ENCODE measurements around the gene ZNF442. TPM values are rescaled to one million over a fixed set of nuclear protein-coding genes. Genes with fewer than 3 reads are reported as not detected.

Gene ZNF442
- total and polyA plus RNA-seq, 10 of the 15 experiments (the other 5 are each of a cell fraction or from before 2014, with no cell fraction given), result 0.05 to 0.64 (median 0.23) TPM; not detected in 1

DNA sequence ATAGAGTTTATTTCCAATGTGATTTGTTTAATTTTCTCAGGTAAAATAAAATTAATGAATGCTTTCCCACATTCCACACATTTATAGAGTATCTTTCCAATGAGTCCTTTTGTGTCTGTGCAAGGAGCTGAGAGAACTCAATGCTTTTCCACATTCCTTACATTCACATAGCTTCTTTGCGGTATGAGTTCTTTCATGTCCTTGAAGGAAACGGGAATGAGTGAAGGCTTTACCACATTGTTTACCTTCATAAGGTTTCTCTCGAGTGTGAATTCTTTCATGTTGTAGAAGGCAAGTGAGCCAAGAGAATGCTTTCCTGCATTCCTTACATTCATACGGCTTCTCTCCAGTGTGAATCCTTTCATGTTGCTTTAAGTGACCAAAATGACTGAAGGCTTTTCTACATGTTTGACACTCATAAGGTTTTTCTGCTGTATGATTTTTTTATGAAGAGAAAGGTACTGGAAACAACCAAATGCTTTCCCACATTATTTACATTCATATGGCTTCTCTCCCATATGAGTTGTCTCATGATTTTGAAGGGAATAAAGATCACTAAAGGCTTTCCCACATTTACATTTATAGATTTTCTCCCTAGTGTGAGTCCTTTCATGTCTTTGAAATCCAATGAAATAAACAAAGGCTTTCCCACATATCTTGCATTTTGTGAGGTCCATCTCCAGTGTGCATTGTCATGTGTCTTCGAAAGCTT, 14.4 kb upstream of the ZNF442 start:
- Histone ChIP-seq H3K4me3 (no peak overlapping the region), H3K79me2 (ENCODE audit: control insufficient read depth, insufficient read depth, low read length) (no peaks in the 10 kb centered on the region), H3K4me1 (ENCODE audit: control insufficient read depth, insufficient read depth, low read length) (no peaks in the 10 kb centered on the region), H3K27me3 (replicated peaks in 1 of 2; ENCODE audit: control insufficient read depth in 2 of 2, insufficient read depth in 2 of 2, low read length in 1 of 2) (no peaks in the 10 kb centered on the region), H2AFZ (ENCODE audit: control insufficient read depth, low read depth, low read length) (no peak overlapping the region), H3K36me3 (ENCODE audit: control insufficient read depth in 2 of 2, insufficient read depth in 2 of 2, low read length in 1 of 2) (no peaks in the 10 kb centered on the region; a peak in 1 of 4 replicates), H4K20me1 (ENCODE audit: control insufficient read depth, insufficient read depth) (no peaks in the 10 kb centered on the region), H3K9ac (ENCODE audit: control insufficient read depth, insufficient read depth, low read length) (no peak overlapping the region), H3K4me2 (ENCODE audit: control insufficient read depth, insufficient read depth) (no peak overlapping the region), H3K9me3 (replicated peaks; ENCODE audit: control insufficient read depth, insufficient read depth, low read length) (peaks cover 25% of the 10 kb centered on the region; the same call in 2 of the 3 replicates), H3K27ac (ENCODE audit: control insufficient read depth, insufficient read depth) (no peak overlapping the region)
- in situ Hi-C loops (cut with MboI) (no loop called here), intact Hi-C loops (cut with micrococcal nuclease; ENCODE audit: unreplicated experiment) (no loop called here)
- FAIRE-seq (no peak), ATAC-seq (no peak), DNase-seq (ENCODE audit: low read depth, low spot score) (no peak)
- TF ChIP-seq, protein P1, sequence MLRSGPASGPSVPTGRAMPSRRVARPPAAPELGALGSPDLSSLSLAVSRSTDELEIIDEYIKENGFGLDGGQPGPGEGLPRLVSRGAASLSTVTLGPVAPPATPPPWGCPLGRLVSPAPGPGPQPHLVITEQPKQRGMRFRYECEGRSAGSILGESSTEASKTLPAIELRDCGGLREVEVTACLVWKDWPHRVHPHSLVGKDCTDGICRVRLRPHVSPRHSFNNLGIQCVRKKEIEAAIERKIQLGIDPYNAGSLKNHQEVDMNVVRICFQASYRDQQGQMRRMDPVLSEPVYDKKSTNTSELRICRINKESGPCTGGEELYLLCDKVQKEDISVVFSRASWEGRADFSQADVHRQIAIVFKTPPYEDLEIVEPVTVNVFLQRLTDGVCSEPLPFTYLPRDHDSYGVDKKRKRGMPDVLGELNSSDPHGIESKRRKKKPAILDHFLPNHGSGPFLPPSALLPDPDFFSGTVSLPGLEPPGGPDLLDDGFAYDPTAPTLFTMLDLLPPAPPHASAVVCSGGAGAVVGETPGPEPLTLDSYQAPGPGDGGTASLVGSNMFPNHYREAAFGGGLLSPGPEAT (IDR thresholded peaks at IDR 0.05; ENCODE audit: low read depth), result no peak
- TSS peak; percentile 54 for BruUV-seq (replicated peaks)
- RAD21 ChIA-PET (ENCODE audit: unreplicated experiment), result no interaction called here
- POLR2A ChIA-PET, result no interaction called here
- CTCF ChIA-PET, result no interaction called here
- SMC1A ChIA-PET (ENCODE audit: uncharacterized antibody, unreplicated experiment), result no interaction called here
- 83% methylated on average over 5 of the region's 5 CpGs for WGBS (ENCODE audit: insufficient coverage, insufficient replicate concordance, low lambda C conversion rate, missing lambda C conversion rate)

DNA sequence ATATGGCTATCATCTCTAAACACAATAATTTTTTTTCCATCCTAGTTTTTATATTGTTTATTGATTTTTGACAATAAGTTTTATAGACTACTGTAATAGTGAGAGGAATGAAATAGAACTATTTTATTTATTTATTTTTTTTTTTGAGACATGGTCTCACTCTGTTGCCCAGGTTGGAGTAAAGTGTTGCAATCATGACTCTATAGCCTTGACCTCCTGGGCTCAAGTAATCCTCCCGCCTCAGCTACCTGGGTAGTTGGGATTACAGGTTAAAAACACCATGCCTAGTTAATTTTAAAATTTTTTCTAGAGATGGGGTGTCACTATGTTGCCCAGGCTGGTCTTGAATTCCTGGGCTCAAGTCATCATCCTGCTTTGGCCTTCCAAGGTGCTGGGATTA, 8.5 kb upstream of the ZNF442 start:
- CTCF ChIA-PET, result no interaction called here
- intact Hi-C loops (cut with micrococcal nuclease; ENCODE audit: unreplicated experiment) (no loop called here), in situ Hi-C loops (cut with MboI) (no loop called here)
- no TSS peak for BruUV-seq (replicated peaks)
- peaks cover 6% of the 10 kb centered on the region; the same call in 2 of the 3 replicates for H3K9me3 ChIP-seq (replicated peaks; ENCODE audit: control insufficient read depth, insufficient read depth, low read length)
- SMC1A ChIA-PET (ENCODE audit: uncharacterized antibody, unreplicated experiment), result no interaction called here
- H3K79me2 ChIP-seq (ENCODE audit: control insufficient read depth, insufficient read depth, low read length), result no peaks in the 10 kb centered on the region
- WGBS (ENCODE audit: insufficient coverage, insufficient replicate concordance, low lambda C conversion rate, missing lambda C conversion rate), result 0% methylated on average over 1 of the region's 1 CpG
- POLR2A ChIA-PET, result no interaction called here
- no peaks in the 10 kb centered on the region for H3K27me3 ChIP-seq (replicated peaks in 1 of 2; ENCODE audit: control insufficient read depth in 2 of 2, insufficient read depth in 2 of 2, low read length in 1 of 2)
- no peak overlapping the region for H3K27ac ChIP-seq (ENCODE audit: control insufficient read depth, insufficient read depth)
- FAIRE-seq, result no peak
- H3K4me1 ChIP-seq (ENCODE audit: control insufficient read depth, insufficient read depth, low read length), result no peaks in the 10 kb centered on the region
- H3K9ac ChIP-seq (ENCODE audit: control insufficient read depth, insufficient read depth, low read length), result no peak overlapping the region
- H4K20me1 ChIP-seq (ENCODE audit: control insufficient read depth, insufficient read depth), result no peaks in the 10 kb centered on the region
- RAD21 ChIA-PET (ENCODE audit: unreplicated experiment), result no interaction called here
- no peak overlapping the region for H3K4me2 ChIP-seq (ENCODE audit: control insufficient read depth, insufficient read depth)
- no peak for ATAC-seq
- no peak for DNase-seq (ENCODE audit: low read depth, low spot score)
- H3K36me3 ChIP-seq (ENCODE audit: control insufficient read depth in 2 of 2, insufficient read depth in 2 of 2, low read length in 1 of 2), result no peaks in the 10 kb centered on the region
- no peak overlapping the region for H3K4me3 ChIP-seq
- no peak overlapping the region for H2AFZ ChIP-seq (ENCODE audit: control insufficient read depth, low read depth, low read length)
- TF ChIP-seq EED (IDR thresholded peaks at IDR 0.05; ENCODE audit: low read depth), result no peak
- TF ChIP-seq ZNF384 (IDR thresholded peaks at IDR 0.05; ENCODE audit: borderline replicate concordance, low read depth, low read length), result no peak
- no peak for TF ChIP-seq RCOR1 (conservative IDR thresholded peaks at IDR 0.05; ENCODE audit: low read depth, low read length)
- TF ChIP-seq, protein P2, sequence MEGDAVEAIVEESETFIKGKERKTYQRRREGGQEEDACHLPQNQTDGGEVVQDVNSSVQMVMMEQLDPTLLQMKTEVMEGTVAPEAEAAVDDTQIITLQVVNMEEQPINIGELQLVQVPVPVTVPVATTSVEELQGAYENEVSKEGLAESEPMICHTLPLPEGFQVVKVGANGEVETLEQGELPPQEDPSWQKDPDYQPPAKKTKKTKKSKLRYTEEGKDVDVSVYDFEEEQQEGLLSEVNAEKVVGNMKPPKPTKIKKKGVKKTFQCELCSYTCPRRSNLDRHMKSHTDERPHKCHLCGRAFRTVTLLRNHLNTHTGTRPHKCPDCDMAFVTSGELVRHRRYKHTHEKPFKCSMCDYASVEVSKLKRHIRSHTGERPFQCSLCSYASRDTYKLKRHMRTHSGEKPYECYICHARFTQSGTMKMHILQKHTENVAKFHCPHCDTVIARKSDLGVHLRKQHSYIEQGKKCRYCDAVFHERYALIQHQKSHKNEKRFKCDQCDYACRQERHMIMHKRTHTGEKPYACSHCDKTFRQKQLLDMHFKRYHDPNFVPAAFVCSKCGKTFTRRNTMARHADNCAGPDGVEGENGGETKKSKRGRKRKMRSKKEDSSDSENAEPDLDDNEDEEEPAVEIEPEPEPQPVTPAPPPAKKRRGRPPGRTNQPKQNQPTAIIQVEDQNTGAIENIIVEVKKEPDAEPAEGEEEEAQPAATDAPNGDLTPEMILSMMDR (IDR thresholded peaks at IDR 0.05 in 2 of 3, conservative IDR thresholded peaks at IDR 0.05 in 1 of 3; ENCODE audit: control insufficient read depth in 2 of 3, extremely low read depth in 1 of 3, insufficient read depth in 1 of 3, low read depth in 3 of 3, low read length in 3 of 3), result no peak
- no peak for TF ChIP-seq SMC3 (IDR thresholded peaks at IDR 0.05; ENCODE audit: borderline replicate concordance, low read length)
- no peak for TF ChIP-seq TCF7 (IDR thresholded peaks at IDR 0.05; ENCODE audit: borderline replicate concordance)
- TF ChIP-seq IRF4 (IDR thresholded peaks at IDR 0.05; ENCODE audit: low read depth, low read length), result no peak
- TF ChIP-seq, protein P3, sequence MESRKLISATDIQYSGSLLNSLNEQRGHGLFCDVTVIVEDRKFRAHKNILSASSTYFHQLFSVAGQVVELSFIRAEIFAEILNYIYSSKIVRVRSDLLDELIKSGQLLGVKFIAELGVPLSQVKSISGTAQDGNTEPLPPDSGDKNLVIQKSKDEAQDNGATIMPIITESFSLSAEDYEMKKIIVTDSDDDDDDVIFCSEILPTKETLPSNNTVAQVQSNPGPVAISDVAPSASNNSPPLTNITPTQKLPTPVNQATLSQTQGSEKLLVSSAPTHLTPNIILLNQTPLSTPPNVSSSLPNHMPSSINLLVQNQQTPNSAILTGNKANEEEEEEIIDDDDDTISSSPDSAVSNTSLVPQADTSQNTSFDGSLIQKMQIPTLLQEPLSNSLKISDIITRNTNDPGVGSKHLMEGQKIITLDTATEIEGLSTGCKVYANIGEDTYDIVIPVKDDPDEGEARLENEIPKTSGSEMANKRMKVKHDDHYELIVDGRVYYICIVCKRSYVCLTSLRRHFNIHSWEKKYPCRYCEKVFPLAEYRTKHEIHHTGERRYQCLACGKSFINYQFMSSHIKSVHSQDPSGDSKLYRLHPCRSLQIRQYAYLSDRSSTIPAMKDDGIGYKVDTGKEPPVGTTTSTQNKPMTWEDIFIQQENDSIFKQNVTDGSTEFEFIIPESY (IDR thresholded peaks at IDR 0.05), result no peak
- no peak for TF ChIP-seq RUNX3 (IDR thresholded peaks at IDR 0.05; ENCODE audit: low read length)
- TF ChIP-seq ZNF24 (IDR thresholded peaks at IDR 0.05), result no peak

Measured in GM12878 (cell line).